Testis (tissue), 3 donors: ENCODE results near the gene PRTG. TPM values are rescaled to one million over a fixed set of nuclear protein-coding genes. Genes with fewer than 3 reads are reported as not detected.

Source experiments
- DNase-seq: peaks from one replicate; pipeline ENCODE4 v3.0.0-alpha.2; 2019
- H3K27ac ChIP-seq, 2 donors: fragments of 200-600 bp; sonication (generic); one replicate each; pipeline ENCODE4 v1.5.1; 2019
- H3K27me3 ChIP-seq: fragments of 200-600 bp; sonication (generic); one replicate; pipeline ENCODE4 v1.5.1; 2019
- H3K36me3 ChIP-seq: fragments of 200-600 bp; sonication (generic); one replicate; pipeline ENCODE4 v1.5.1; 2017; ENCODE audit warnings: low read depth; ENCODE audit errors: missing control alignments
- H3K4me1 ChIP-seq: fragments of 200-600 bp; sonication (generic); one replicate; pipeline ENCODE4 v1.5.1; 2019
- H3K4me3 ChIP-seq, 2 donors: fragments of 200-600 bp; sonication (generic); one replicate each; pipeline ENCODE4 v1.5.1; 2017 to 2019
- H3K9me3 ChIP-seq: fragments of 200-600 bp; sonication (generic); one replicate; pipeline ENCODE4 v1.5.1; 2017
- POLR2A ChIP-seq: fragments of 450-650 bp; IDR thresholded peaks from one replicate; pipeline ENCODE4 v1.6.1; 2017; ENCODE audit warnings: antibody characterized with exemption, mild to moderate bottlenecking, moderate library complexity
- WGBS, 2 donors: methylation state at CpG; one replicate each; pipeline ENCODE4 v1.1.5; 2018; 5-methylcytosine and 5-hydroxymethylcytosine counted together
- intact Hi-C: fragments of 100-400 bp; cut with DNase I; formaldehyde crosslinking; loops from one replicate; pipeline ENCODE4 v1.15.1; 2023; ENCODE audit warnings: low total_unique reads
- polyA plus RNA-seq: library from polyadenylated mRNA; stranded (reverse); fragments of 350-450 nt; fragmentation: Illumina TruSeq; extraction: RNeasy Lipid Tissue Mini Kit (QIAGEN cat#74804); gene quantifications from one replicate; pipeline ENCODE4 v1.2.3, GENCODE V29; 2014; ENCODE audit warnings: low read depth, low replicate concordance; ENCODE audit not compliant: insufficient read depth
- total RNA-seq, 2 donors: library from RNA; depleted of rRNA; stranded (reverse); fragments of >200 nt; gene quantifications; one replicate each; pipeline ENCODE4 v1.2.3, GENCODE V29; 2016
- TF ChIP-seq, protein P1 (sequence below), 3 experiments: fragments of 450-650 bp in 2 of 3; fragments of 200-600 bp in 1 of 3; sonication (generic) in 1 of 3; IDR thresholded peaks; one replicate each; pipeline ENCODE4 v1.5.1; 2016 to 2019; ENCODE audit warnings: antibody characterized with exemption in 3 of 3, mild to moderate bottlenecking in 2 of 3, moderate library complexity in 1 of 3

PRTG gene
- total and polyA plus RNA-seq, 3 donors from 2014 or later, result 14.7 to 29.7 (median 26.3) TPM

GRCh38 chr15:55637086-55637485 is 105.9 kb downstream of the PRTG start:
- H3K4me1 ChIP-seq, result no peaks in the 10 kb centered on the region
- H3K4me3 ChIP-seq, result no peak overlapping the region
- TF ChIP-seq, protein P1, sequence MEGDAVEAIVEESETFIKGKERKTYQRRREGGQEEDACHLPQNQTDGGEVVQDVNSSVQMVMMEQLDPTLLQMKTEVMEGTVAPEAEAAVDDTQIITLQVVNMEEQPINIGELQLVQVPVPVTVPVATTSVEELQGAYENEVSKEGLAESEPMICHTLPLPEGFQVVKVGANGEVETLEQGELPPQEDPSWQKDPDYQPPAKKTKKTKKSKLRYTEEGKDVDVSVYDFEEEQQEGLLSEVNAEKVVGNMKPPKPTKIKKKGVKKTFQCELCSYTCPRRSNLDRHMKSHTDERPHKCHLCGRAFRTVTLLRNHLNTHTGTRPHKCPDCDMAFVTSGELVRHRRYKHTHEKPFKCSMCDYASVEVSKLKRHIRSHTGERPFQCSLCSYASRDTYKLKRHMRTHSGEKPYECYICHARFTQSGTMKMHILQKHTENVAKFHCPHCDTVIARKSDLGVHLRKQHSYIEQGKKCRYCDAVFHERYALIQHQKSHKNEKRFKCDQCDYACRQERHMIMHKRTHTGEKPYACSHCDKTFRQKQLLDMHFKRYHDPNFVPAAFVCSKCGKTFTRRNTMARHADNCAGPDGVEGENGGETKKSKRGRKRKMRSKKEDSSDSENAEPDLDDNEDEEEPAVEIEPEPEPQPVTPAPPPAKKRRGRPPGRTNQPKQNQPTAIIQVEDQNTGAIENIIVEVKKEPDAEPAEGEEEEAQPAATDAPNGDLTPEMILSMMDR (IDR thresholded peaks at IDR 0.05), result no peak
- no peak for TF ChIP-seq POLR2A
- H3K27me3 ChIP-seq, result no peaks in the 10 kb centered on the region
- DNase-seq, result no peak
- H3K27ac ChIP-seq, result no peak overlapping the region
- intact Hi-C loops, result no loop called here
- H3K36me3 ChIP-seq, result no peaks in the 10 kb centered on the region
- H3K9me3 ChIP-seq, result no peaks in the 10 kb centered on the region
- WGBS, 2 donors, result 97 to 98% methylated on average over 3 of the region's 3 CpGs

- DNase-seq, result no peak
- WGBS, 2 donors, result 97 to 98% methylated on average over 1 of the region's 1 CpG
- H3K4me1 ChIP-seq, result no peaks in the 10 kb centered on the region
- H3K27ac ChIP-seq, result no peak overlapping the region
- TF ChIP-seq POLR2A, result no peak
- TF ChIP-seq, protein P1 (IDR thresholded peaks at IDR 0.05), result no peak
- H3K9me3 ChIP-seq, result no peaks in the 10 kb centered on the region
- intact Hi-C loops, result no loop called here
- no peak overlapping the region for H3K4me3 ChIP-seq
- H3K36me3 ChIP-seq, result no peaks in the 10 kb centered on the region
- H3K27me3 ChIP-seq, result no peaks in the 10 kb centered on the region
Observed at GRCh38 chr15:55633731-55634130, 109.2 kb downstream of the PRTG start.

DNA sequence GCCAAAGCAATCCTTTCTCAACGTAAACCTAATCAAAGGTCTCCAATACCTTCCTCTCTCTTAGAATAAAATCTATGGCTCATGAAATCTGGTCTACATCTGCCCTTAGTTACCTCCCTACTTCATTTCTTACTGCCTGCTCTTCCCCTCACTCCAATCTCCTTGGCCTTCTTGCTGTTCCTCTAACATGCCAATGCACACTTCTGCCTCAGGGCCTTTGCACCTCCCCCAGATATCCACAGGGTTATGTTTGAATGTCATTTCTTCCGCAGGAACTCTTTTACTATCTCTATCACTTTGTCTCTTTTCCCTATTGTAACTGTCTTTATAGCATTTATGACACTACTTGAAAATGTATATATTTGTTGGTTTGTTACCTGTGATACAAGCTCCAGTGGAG is 110.5 kb downstream of the PRTG start:
- Histone ChIP-seq H3K9me3 (no peaks in the 10 kb centered on the region), H3K27ac (no peak overlapping the region), H3K27me3 (no peaks in the 10 kb centered on the region), H3K4me3 (no peak overlapping the region), H3K4me1 (no peaks in the 10 kb centered on the region), H3K36me3 (no peaks in the 10 kb centered on the region)
- no peak for DNase-seq
- TF ChIP-seq, protein P1 (IDR thresholded peaks at IDR 0.05), result no peak
- no peak for TF ChIP-seq POLR2A
- intact Hi-C loops, result no loop called here
- 94 to 96% methylated on average over 2 of the region's 2 CpGs for WGBS, 2 donors

DNA sequence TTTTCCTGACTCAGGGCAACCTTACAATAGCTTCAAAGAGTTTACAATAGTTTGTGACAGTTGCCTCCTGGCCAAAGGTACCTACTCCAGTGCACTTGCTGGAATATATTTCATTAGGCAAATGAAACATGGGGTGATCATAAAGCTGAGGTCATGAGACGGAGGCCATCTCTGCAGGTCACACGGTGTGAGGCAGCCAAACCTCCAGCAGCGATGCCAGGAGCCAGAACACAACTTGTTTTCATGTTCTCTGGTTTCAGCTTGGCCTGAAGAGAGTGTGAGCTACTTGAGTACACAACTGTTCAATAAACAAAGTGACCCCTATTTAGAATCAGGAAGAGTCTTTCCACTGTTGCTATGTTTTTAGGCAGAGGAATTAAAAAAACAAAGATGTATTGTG is 112.1 kb downstream of the PRTG start:
- Histone ChIP-seq H3K27ac (no peak overlapping the region), H3K36me3 (no peaks in the 10 kb centered on the region), H3K9me3 (no peaks in the 10 kb centered on the region), H3K4me1 (no peaks in the 10 kb centered on the region), H3K27me3 (no peaks in the 10 kb centered on the region), H3K4me3 (no peak overlapping the region)
- intact Hi-C loops, result no loop called here
- DNase-seq, result no peak
- TF ChIP-seq, protein P1 (IDR thresholded peaks at IDR 0.05), result no peak
- TF ChIP-seq POLR2A, result no peak
- WGBS, 2 donors, result 49 to 74% methylated on average over 3 of the region's 3 CpGs

DNA sequence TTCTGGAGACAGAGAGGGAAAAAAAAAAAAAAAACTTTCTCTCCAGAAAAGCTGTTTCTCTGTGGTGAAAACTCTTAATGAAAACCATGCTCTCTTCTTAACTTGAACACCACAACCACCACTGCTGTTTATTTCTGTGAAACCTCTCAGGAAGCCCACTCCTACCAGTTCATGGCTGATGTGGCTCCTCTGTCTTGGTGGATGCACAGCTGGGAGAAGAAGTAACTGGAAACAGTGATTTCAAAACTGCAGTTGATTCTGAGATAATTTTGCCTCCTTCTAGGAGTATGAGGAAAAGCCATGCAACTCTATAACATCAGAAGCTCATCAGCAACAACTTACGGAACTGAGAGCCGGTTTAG is 114.6 kb downstream of the PRTG start:
- H3K4me1 ChIP-seq, result no peaks in the 10 kb centered on the region
- no peak for TF ChIP-seq POLR2A
- TF ChIP-seq, protein P1 (IDR thresholded peaks at IDR 0.05), result no peak
- no peak overlapping the region for H3K27ac ChIP-seq
- WGBS, 2 donors, result 89 to 97% methylated on average over 2 of the region's 2 CpGs
- no peak overlapping the region for H3K4me3 ChIP-seq
- H3K27me3 ChIP-seq, result no peaks in the 10 kb centered on the region
- intact Hi-C loops, result no loop called here
- no peaks in the 10 kb centered on the region for H3K9me3 ChIP-seq
- no peak for DNase-seq
- no peaks in the 10 kb centered on the region for H3K36me3 ChIP-seq
